ACC112 (cell line): ENCODE results near the gene PXN.
"Not testable (repeated sequence)": the region's sequence is repeated elsewhere in the genome, so short reads cannot be mapped to it uniquely, and the experiment has no call there.

Experiments
- H2AFZ ChIP-seq: fragments of 200-600 bp; sonication (generic); one replicate; pipeline ENCODE4 v1.6.0; 2017; ENCODE audit warnings: antibody characterized with exemption, low read length; ENCODE audit not compliant: unreplicated experiment
- H3K27ac ChIP-seq: fragments of 200-600 bp; sonication (generic); 2 replicates; pipeline ENCODE4 v1.5.1; 2014; ENCODE audit warnings: low read depth, mild to moderate bottlenecking, antibody characterized with exemption, low read length, moderate library complexity
- H3K27me3 ChIP-seq: fragments of 200-600 bp; sonication (generic); 2 replicates; pipeline ENCODE4 v1.6.1; 2014; ENCODE audit warnings: mild to moderate bottlenecking, antibody characterized with exemption, low read length, moderate library complexity, mixed read lengths; ENCODE audit not compliant: insufficient read depth
- H3K36me3 ChIP-seq: fragments of 200-600 bp; sonication (generic); 2 replicates; pipeline ENCODE4 v1.6.1; 2016; ENCODE audit warnings: mild to moderate bottlenecking, antibody characterized with exemption, low read length, moderate library complexity, mixed read lengths; ENCODE audit not compliant: insufficient read depth
- H3K4me1 ChIP-seq: fragments of 200-600 bp; sonication (generic); one replicate; pipeline ENCODE4 v1.6.1; 2016; ENCODE audit warnings: low read length, mixed read lengths; ENCODE audit not compliant: insufficient read depth, unreplicated experiment, control insufficient read depth
- H3K4me3 ChIP-seq: fragments of 200-600 bp; sonication (generic); 2 replicates; pipeline ENCODE4 v1.5.1; 2014; ENCODE audit warnings: mild to moderate bottlenecking, low read depth, low read length
- H3K79me2 ChIP-seq: fragments of 200-600 bp; sonication (generic); one replicate; pipeline ENCODE4 v1.6.0; 2016; ENCODE audit warnings: low read length; ENCODE audit not compliant: control insufficient read depth, unreplicated experiment, insufficient read depth

PXN gene

DNA sequence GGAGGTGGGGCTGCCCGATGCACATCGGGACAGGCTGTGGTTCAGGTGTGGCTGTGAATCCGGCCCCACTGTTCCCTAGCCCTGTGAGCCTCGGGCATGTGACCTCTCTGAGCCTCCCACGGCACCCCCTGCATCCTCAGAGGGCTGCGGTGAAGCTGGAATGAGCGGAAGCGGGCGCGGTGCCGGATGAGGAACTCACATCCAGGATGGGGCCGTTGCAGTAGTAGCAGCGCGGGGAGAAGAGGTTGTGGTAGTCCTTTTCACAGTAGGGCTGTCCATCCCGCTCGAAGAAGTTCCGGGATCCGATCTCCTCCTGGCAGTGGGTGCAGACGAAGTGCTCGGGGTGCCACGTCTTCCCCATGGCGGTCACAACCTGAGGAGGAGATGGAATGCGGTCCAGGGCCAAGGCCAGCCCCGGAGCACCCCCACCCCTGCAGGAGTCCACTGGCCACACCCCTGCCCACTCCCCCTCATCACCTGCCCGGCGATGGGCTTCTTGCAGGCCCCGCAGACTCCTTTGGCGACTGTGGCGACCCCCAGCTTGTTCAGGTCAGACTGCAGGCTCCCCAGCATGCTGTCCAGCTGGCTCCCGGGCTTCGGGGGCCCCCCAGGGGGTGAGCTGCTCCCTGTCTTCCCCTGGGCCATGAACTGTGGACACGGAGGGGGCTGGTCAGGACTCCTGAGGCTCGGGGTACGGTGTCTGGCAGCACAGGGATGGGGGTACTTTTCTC lies 50.7 kb downstream of the PXN start:
- Histone ChIP-seq H2AFZ (no peak overlapping the region), H3K4me3 (no peak overlapping the region), H3K4me1 (no peaks in the 10 kb centered on the region), H3K27me3 (no peaks in the 10 kb centered on the region), H3K36me3 (peaks cover 31% of the 10 kb centered on the region; the same call in 1 of the 2 replicates), H3K27ac (no peak overlapping the region), H3K79me2 (peaks cover 2% of the 10 kb centered on the region)

DNA sequence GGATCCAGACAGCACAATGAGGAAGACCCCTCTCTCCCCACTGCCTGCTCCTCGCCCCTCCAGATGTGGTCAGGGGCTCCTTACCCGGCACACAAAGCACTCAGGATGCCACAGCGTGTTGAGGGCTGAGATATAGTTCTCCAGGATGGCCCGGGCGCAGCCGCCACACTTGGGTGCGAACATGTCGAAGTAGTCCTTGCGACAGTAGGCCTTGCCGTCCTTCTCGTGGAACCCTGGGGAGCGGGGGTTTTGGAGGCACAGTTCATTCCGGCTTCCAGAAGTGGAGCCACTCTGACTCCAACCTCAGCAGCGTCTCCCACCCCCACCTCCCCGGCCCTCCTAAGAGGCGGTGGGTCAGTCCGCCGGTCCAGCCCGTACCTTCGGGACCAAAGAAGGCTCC lies 51.8 kb downstream of the PXN start:
- no peaks in the 10 kb centered on the region for H3K27me3 ChIP-seq
- no peaks in the 10 kb centered on the region for H3K4me1 ChIP-seq
- H3K27ac ChIP-seq, result no peak overlapping the region
- peaks cover 24% of the 10 kb centered on the region; the same call in 1 of the 2 replicates for H3K36me3 ChIP-seq
- peaks cover 2% of the 10 kb centered on the region for H3K79me2 ChIP-seq
- H2AFZ ChIP-seq, result no peak overlapping the region
- H3K4me3 ChIP-seq, result no peak overlapping the region

DNA sequence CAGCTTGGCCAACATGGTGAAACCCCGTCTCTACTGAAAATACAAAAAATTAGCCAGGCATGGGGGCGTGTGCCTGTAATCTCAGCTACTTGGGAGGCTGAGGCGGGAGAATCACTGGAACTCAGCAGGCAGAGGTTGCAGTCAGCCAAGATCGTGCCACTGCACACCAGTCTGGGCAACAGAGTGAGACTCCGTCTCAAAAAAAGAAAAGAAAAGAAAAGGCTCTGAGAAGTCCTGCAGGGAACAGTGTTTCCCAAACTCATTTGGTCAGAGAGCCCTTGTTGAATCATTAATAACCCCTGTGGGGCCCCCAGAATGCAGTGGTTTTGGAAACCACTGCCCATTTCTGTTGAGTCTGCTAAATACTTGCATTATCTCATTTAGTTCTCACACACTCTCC lies 52.3 kb downstream of the PXN start:
- H2AFZ ChIP-seq, H3K79me2 ChIP-seq, H3K27ac ChIP-seq, H3K4me3 ChIP-seq, H3K4me1 ChIP-seq, H3K27me3 ChIP-seq: not testable (repeated sequence)
- peaks cover 22% of the 10 kb centered on the region; the same call in 1 of the 2 replicates for H3K36me3 ChIP-seq

DNA sequence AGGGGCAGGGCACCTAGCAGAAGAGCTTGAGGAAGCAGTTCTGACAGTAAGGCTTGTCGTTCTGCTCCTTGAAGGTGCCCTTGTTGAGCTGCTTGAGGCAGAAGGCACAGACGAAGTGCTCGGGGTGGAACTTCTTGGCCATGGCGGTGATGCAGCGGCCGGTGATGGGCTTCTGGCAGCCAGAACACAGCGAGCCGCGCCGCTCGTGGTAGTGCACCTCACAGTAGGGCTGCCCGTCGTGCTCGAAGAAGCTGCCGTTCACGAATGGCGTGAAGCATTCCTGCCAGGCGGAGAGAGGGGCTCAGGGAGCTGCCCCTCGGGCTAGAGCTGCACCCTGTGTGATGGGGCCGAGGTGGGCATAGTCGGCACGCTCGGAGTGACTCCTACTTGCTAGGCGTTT lies 53.2 kb downstream of the PXN start:
- Histone ChIP-seq H3K4me3 (no peak overlapping the region), H3K27me3 (no peaks in the 10 kb centered on the region), H3K4me1 (no peaks in the 10 kb centered on the region), H3K36me3 (peaks cover 28% of the 10 kb centered on the region), H3K27ac (no peak overlapping the region), H2AFZ (no peak overlapping the region), H3K79me2 (peaks cover 2% of the 10 kb centered on the region)

DNA sequence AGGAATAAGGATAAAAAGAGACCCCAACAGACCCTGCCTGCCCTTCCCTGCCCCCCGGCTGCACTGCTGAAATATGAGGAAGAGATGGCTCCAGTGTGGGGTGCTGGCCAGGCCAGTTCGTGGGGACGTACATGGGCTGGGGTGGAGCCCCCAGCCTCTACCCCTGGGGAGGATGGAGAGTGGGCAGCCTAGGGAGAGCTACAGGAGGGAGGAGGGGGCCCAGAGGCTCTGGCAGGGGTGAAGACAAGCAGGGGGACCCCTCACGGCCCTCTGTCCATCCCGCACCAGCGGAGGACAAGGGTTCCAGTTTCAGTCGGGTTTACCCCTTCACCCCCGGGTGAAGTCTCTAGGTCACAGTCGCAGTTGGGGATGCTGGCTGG lies 53.6 kb downstream of the PXN start:
- H3K4me3 ChIP-seq, result no peak overlapping the region
- H3K27ac ChIP-seq, result no peak overlapping the region
- no peaks in the 10 kb centered on the region for H3K4me1 ChIP-seq
- H3K27me3 ChIP-seq, result no peaks in the 10 kb centered on the region
- H3K79me2 ChIP-seq, result peaks cover 2% of the 10 kb centered on the region
- peaks cover 28% of the 10 kb centered on the region for H3K36me3 ChIP-seq
- no peak overlapping the region for H2AFZ ChIP-seq

DNA sequence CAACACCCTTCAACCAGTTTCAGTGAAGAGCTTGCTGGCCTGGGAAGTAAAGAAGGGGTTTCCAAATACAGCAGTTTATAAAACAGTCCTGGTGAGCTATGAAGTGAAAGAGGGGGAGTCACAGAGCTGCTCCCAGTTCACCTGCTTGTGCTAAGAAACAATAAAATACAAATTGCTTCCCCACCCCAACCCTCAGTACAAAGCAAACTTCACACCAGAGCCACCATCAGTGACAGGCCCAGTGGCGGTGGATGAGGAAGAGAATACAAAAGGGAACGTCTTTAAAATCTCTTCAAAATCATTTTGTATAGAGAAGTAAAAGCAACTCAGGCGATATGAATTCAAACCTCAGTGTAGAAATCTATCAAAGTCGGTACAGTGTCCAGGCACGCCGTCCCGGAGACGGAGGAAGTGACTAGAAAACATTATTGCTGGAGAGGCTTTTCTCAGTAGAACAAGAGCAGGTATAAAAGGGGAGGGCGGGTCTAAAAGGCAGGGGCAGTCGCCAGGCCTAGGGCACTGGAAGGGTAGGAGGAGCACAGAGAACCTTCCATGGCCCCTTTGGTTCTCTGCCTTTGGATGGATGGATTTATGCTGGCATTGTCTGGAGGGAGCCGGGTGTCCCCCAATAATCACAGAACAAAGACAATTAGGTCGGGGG lies 54.2 kb downstream of the PXN start:
- Histone ChIP-seq H2AFZ (no peak overlapping the region), H3K4me1 (no peaks in the 10 kb centered on the region), H3K4me3 (no peak overlapping the region), H3K27ac (no peak overlapping the region), H3K27me3 (no peaks in the 10 kb centered on the region), H3K36me3 (peaks cover 28% of the 10 kb centered on the region), H3K79me2 (peaks cover 2% of the 10 kb centered on the region)

DNA sequence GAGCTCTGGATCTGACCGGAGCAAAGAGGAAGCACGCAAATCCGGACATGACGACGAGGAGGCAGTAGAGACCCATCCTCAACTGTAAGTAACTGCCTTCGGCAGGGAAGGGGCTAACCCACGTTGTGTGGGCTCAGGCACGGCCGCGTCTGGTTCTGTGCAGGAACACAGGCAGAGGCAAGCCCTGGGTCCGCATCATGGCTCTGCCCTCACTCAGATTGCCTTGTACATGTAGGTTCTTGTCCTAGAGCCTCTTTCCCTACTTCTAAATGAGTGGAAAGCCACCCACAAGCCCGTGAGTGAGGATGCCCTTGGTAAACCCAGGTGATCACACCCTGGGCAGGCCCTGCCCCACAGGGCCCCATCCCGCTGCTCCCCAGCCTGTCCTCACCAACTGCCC lies 55.7 kb downstream of the PXN start:
- peaks cover 28% of the 10 kb centered on the region for H3K36me3 ChIP-seq
- H3K4me1 ChIP-seq, result no peaks in the 10 kb centered on the region
- no peaks in the 10 kb centered on the region for H3K27me3 ChIP-seq
- no peak overlapping the region for H3K4me3 ChIP-seq
- H3K79me2 ChIP-seq, result no peaks in the 10 kb centered on the region
- no peak overlapping the region for H2AFZ ChIP-seq
- no peak overlapping the region for H3K27ac ChIP-seq

DNA sequence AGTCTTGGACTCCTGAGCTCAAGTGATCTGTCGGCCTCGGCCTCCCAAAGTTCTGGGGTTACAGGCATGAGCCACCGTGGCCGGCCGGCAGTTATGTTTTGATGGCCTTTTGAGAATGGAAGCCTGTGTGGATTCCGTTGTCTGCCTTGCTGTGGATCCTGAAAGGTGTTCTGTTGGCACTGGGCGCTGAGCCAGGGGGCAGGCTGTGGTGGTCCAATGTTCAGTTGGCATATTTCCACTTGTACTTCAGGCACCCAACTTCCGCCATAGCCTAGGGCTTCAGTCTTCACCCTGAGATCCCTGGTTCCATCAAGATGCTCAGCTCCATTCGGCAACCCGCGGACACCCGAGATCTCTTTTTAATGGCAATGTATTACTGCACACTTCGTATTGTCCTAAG lies 58.3 kb downstream of the PXN start:
- Histone ChIP-seq H3K36me3 (peaks cover 21% of the 10 kb centered on the region), H3K4me3 (no peak overlapping the region), H3K27me3 (no peaks in the 10 kb centered on the region), H2AFZ (no peak overlapping the region), H3K4me1 (no peaks in the 10 kb centered on the region), H3K27ac (no peak overlapping the region), H3K79me2 (no peaks in the 10 kb centered on the region)

DNA sequence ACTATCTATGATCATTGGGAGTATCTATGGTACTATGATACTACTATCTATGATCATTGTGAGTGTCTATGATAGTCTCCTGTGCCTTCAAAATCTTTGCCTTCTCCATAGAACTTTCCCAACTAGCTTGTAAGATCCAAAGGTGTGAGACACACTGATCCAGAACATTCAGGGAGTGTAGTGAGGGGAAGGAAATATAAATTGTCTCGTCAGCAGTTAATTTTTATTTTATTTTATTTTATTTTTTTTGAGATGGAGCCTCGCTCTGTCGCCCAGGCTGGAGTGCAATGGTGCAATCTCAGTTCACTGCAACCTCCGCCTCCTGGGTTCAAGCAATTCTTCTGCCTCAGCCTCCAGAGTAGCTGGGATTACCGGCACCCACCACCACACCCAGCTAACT lies 58.7 kb downstream of the PXN start:
- not testable (repeated sequence) for H3K27me3 ChIP-seq, H3K4me3 ChIP-seq, H3K4me1 ChIP-seq, H2AFZ ChIP-seq, H3K27ac ChIP-seq, H3K79me2 ChIP-seq
- H3K36me3 ChIP-seq, result peaks cover 21% of the 10 kb centered on the region

DNA sequence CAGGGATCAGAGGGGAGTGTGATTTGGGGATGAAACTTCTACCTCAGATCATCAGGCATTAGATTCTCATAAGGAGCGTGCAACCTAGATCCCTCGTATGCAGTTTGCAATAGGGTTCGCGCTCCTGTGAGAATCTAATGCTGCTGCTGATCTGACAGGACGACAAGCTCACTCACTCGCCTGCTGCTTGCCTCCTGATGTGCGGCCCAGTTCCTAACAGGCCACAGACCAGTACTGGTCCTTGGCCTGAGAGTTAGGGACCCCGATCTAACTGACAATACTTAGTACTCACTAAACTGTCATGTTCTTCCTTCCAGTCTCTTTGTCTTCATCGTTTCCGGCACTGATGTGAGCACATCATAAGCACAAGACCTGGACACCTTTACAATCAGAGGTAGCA lies 59.3 kb downstream of the PXN start:
- no peaks in the 10 kb centered on the region for H3K27me3 ChIP-seq
- H3K4me3 ChIP-seq, result no peak overlapping the region

DNA sequence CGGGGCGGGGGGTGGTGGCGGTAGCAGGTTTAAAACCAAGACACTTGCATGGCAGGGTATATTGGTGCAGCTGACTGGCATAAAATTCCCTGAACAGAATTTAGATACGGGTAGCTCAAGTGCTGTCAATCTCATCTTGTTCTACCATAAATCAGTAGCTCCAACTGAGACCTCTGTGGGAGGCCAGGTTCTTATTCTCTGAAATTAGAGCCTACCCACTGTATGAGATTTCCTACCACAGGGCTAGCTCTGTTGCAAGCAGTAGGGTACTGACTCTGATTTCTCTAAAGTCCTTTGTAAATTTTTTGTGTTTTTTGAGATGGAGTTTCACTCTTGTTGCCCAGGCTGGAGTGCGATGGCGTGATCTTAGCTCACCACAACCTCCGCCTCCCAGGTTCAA lies 61.4 kb downstream of the PXN start:
- Histone ChIP-seq H2AFZ (no peak overlapping the region), H3K79me2 (peaks cover 18% of the 10 kb centered on the region), H3K4me3 (no peak overlapping the region), H3K27me3 (no peaks in the 10 kb centered on the region), H3K4me1 (peaks cover 3% of the 10 kb centered on the region), H3K36me3 (peaks cover 13% of the 10 kb centered on the region), H3K27ac (no peak overlapping the region)

More for the DNA sequence above, 59.3 kb downstream of the PXN start:
- Histone ChIP-seq H3K27ac (no peak overlapping the region), H3K36me3 (peaks cover 17% of the 10 kb centered on the region), H2AFZ (no peak overlapping the region), H3K4me1 (no peaks in the 10 kb centered on the region), H3K79me2 (no peaks in the 10 kb centered on the region)
